ENCODE data around the gene DUSP22.

Gene DUSP22

DNA sequence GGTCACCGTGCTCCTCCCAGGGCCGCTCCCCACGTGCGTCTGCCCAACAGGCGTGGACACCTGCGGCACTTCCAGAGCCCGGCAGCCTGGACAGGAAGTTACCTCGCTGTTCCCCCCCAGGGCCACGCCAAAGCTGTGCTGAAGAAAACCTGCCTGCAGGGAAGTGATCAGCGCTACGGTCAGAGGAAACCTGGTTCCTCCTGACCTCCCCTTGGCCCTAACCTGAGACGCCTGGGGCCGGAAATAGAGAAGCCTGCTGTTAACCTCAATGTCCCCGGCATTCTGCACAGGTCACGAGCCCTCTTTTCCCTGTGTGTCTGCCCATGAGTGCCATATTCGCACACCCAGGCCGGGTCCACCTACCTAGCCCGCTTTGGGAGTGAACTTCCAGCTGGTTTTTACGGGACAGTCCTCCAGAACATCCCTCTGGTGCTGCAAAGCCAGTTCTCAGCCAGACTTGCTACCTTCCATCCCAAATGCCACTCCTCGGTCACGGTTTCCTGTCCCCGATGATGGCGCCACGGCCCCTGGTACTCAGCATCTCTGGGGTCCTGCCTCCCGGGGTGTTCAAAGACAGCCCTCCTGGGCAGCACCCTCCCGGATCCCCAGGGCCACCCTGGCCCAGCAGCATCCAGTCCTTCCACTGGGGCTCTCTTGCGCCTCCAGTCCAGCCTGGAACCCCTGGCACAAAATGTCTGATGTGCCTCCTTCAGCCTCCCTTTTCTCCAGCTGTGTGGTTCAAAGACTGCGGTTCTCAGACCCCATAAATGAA, 87.3 kb downstream of the DUSP22 start:
- DNase-seq (ENCODE audit: low read depth in 2 of 2), result no peak

DNA sequence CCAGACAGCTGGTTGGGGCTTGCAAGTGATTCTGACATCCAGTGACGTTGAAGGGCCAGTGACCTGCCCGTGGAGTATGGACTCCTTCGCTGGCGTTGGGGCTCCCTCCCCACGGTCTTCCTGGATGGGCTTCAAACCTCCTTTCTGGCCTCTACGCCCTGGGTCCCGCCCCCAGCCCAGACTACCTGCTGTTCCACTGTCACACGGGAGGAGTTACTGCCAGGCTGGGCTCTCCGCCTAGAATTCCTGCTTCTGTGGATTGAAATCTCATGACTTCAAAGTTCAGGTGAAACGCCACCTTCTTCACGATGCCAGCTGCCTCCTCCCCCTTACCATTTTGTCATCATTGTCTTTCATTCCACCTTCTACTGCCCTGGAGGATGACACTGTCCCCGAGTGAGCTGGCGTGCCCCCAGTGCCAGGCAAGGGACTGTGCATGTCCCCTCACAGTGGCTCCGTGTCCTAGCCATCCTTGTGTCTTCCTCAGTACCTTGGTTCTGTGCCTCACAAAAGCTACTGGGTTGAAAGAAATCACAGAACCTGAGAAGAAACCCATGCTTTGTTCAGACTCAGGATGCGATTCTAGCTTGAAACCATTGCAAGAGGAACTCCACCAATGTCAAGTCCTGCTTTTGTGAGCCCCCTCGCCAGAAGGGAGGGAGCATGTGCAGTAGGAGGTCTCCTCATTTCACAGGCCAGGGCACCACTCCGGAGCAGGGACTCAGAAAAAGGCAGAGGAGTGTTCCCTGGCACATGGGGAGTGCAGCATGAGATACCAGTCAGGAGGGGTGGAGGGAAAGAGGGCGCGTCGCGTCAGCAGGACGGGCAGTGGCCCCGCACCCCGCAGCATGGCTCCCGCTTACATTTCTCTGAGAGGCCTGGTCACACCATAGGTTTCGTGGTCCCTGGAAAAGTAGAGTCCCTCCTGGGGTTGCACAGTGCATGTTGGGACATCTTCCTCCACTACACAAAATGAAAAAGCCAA, 88.2 kb downstream of the DUSP22 start:
- no peak for DNase-seq (ENCODE audit: low read depth in 2 of 2)

GRCh38 chr6:381742-382461, 89.6 kb downstream of the DUSP22 start:
- no peak for DNase-seq (ENCODE audit: low read depth in 2 of 2)

DNA sequence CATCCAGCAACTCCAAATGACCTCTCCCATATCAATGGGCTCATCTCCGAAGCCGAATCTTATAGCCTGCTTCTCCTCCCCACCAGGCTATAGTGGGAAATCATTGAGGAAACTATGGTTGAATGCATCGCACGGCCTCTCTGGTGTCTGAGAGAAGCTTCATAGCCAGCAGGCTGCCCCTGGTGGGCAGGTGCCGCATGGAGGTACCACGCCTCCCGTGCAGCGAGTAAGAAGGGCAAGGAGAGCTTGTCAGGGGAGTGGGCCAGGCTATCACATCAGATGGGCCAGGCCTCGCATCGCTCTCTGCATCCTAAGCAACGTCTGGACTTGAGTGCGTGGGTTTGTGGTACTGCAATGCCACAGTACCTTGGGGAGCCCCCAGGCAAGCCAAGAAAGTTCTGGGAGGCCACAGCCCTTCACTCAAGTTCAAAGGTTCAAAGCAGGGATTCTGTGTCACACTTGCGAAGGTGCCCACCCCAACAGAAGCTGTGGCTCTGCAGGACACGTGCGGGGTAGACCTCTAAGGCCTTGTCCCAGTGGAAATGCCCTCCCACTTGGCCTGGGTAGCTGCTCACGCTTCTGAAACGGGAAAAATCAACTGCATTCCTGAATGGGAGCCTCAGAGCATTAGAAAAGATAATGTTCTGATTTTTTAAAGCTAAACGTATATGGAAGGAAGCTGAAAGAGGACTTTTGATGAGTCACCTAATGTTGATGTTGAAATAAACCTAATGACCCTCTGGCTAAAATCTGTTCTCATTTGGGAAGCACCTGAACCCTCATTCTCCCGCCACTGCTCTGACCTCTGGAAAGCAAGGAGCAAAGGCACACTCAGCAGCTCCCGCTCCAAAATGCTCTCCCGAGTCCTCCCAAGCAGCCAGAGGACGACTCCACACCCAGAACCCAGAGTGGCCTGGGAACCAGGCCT, 90.9 kb downstream of the DUSP22 start:
- DNase-seq (ENCODE audit: low read depth in 2 of 2), result no peak

DNA sequence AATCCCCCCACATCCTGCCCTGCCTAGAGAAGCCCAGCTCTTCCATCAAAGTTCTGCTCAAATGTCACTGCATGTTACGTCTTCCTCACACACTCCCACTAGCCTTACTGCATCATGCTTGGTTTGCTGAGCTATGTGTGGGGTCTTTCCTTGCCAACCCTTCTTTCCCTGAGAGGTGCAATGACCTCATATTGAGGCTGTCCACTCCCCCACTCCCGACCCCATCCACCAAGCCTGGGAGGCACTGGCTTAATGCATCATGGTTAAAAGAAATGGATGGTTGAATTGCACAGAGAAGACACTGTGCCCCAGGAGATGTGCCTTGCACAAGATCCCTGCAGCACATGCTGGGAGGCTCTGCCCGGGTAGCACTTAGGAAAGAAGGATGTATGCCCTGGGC, 91.6 kb downstream of the DUSP22 start:
- DNase-seq (ENCODE audit: low read depth in 2 of 2), result no peak

DNA sequence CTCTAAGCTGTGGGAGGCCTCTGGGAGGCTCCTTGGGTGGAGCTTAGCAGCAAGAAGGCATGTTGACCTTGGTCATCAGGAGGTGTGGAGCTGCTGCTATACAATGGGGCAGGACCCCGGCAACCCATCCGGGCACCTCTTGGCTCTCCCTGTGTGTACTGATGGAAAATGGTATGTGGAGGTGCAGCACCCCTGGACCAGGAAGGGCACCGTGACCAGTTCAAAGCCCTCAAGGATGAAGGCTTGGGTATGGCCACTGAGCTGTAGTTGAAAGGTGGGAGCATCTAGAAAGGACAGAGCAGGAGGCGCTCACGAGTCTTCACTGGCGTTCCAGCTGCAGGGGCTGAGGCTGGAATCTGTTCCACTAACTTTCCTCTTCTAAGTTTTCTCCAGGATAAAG, 92.6 kb downstream of the DUSP22 start:
- DNase-seq (ENCODE audit: low read depth in 2 of 2), result no peak

GRCh38 chr6:385614-386013, 93.3 kb downstream of the DUSP22 start:
- DNase-seq (ENCODE audit: low read depth in 2 of 2), result no peak

DNA sequence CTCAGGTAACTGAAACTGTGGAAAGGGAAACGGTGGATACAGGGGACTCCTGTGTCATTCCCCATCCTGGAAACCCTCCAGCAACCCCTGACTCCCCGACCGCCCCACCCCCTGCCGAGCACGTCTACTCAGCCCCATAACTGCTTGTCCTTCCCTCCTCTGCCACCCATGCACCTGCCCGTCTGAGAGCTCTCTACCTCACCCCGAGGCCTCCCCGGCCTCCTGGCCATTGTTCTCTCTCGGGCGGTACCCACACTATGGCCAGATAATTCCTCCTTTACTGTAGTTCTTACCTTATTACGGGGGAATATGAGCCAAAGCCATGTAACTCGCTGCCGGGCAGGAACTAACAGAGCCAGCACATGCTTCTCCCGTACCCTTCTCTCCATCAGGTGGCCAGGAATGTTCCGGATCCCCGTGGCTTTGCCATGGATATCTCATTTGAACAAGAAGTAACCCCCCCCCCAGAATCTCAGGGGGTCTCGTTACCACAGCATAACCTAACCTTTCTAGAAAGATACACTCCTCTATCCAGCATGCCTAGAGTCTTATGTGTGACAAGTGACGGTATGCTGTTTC, 94.5 kb downstream of the DUSP22 start:
- no peak for DNase-seq (ENCODE audit: low read depth in 2 of 2)

DNA sequence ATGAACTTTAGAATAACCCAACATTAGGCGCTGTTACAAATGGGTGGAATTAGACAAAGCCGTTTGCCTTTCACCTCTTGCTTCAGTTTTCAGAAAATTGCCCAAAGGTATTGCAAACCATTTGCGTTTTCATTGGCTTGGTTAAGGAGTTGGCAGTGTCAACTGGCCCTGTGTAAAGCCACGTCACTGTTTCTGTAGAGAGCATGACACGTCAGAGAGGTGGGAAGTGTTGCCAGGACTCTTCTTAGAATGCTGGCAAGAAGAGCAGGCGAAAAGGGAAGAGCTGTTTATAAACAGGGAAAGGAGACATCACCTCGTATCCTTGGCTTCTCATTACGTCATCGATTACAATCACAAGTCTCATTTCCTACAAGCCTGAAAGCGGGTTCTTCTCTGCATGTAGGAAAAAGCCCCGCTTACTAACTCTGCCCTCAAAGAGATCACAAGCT, 95.0 kb downstream of the DUSP22 start:
- DNase-seq (ENCODE audit: low read depth in 2 of 2), result no peak

DNA sequence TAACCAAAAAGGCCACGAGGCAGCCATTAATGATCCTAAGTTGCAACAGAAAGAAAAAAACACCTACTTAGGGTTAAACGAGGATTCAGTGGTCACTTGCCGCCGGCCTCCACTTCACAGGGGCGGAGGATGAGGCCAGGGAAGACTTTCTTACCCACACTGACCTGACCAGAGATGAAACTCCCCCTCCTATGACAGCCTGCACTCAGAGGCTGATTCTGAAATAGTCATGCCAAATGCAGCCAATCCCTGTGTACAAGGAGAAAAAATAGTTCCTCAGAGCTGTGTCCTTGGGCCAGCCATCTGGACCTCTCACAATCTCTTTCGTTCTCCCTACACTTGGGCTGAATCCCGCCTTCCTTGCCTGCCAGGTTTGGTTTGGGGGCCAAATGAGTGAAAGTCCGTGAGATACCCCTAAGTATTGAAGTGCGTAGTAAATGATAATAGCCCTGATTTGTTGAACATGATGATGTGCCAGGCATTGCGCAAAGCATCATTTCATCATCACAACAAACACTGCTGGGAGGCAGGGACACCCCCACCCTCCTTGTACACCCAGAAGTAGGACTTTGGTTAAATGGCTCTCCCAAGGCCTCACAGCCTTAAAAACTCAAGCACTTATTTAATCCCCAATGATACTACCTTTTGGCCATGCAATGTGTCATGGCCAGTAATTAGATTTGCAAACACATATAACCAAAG, 96.1 kb downstream of the DUSP22 start:
- DNase-seq (ENCODE audit: low read depth in 2 of 2), result no peak

- no peak for DNase-seq (ENCODE audit: low read depth in 2 of 2)
These were observed 96.9 kb downstream of the DUSP22 start for GRCh38 chr6:389143-389542.

GRCh38 chr6:389622-390021, 97.3 kb downstream of the DUSP22 start:
- no peak for DNase-seq (ENCODE audit: low read depth in 2 of 2)

DNA sequence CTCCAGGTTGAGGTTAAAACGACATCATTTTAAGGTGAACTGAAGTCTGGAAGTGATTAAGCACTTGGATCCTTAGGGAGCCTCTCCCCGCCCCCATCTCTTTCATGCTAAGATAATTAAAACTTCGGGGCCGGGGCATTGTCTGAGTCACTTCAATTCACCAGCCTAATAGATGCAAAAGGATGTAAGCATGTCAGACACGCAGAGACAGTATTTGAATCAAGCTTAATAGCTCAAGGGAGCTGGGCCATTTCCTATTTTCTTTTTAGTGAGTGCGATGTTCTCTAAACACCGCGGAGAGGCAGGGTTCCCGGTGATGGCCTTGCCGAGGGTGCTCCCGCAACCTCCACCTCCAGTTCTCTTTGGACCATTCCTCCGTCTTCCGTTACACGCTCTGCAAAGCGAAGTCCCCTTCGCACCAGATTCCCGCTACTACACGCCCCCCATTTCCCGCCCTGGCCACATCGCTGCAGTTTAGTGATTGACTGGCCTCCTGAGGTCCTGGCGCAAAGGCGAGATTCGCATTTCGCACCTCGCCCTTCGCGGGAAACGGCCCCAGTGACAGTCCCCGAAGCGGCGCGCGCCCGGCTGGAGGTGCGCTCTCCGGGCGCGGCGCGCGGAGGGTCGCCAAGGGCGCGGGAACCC, 98.7 kb downstream of the DUSP22 start:
- no peak for DNase-seq (ENCODE audit: low read depth in 2 of 2)

GRCh38 chr6:391559-392440, 99.5 kb downstream of the DUSP22 start, which contains the start of gene IRF4:
IRF4 (plus strand) TSS chr6:391752; CDS start chr6:393153, 1,401 bp downstream.
- no peak for DNase-seq (ENCODE audit: low read depth in 2 of 2)

DNA sequence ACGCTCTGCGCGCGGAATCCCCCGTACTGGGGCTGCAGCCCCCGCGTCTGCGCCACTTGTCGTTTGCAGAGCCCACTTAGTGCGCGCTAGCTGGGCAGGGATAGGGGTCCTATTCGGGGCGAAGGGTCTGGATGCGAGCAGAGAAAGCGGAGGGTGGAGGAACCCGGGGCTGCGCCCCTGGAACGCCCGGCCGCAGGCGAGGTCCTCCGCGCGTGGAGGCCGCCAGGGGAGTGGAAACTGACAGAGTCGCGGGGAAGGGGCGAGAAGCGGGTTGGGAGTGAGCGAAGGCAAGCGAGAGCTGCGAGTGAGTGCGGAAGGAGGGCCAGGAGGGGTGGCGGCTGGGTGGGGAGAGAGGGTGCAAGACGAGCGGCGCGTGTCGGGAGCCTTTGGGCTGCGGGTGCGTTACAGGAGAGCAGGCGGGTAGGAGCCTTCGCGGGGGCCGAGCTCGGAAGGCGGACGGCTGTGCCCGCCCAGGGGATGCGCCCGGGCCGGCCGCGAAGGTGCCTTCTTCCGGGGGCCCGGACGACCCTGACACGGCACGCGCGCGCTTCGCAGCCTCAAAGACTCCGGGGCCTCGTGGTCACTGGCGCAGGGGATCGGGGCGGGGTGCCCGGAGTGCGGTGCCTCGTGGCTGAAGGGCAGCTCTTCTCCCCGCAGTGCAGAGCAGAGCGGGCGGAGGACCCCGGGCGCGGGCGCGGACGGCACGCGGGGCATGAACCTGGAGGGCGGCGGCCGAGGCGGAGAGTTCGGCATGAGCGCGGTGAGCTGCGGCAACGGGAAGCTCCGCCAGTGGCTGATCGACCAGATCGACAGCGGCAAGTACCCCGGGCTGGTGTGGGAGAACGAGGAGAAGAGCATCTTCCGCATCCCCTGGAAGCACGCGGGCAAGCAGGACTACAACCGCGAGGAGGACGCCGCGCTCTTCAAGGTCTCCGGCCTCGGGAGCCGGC, 100.4 kb downstream of the DUSP22 start:
- no peak for DNase-seq (ENCODE audit: low read depth in 2 of 2)

DNA sequence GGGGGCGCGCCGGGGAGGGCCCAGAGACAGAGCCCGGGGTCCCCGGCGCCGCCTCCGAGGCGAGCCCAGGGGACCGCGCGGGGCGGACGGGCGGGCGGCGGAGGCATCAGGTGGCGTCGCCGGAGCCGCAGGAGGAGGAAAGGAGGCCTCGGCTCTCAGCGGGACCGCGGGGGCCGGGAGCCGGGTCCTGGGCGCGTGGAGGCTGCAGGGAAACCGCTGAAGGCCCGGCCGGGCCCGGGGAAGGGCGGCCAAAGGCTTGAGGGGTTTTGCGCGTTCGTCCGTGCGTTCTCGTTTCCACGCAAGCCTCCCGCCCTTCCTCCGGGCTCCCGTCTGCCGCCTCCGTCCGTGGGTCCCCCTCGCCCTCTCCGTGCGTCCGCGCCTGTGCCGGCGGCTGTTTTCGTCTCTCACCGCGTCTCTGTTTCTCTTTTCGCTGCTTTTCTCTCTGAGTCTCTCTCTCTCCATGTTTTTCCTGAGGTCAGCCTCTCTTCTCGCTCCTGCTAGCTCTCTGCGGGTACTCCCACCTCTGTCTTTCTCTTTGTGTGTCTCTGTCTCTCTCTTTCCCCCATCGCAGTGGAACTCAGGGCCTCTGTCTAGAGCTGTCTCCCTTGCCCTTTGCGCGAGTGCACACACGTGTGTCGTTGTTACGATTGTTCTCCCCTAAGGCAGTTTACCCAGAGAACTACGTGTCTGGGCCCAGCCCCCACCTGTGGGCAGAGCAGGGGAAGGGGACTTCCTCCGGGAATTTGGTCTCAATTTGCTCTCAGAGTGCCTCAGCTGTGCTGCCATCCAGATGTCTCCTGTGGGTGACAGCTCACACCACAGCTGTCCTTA, 101.3 kb downstream of the DUSP22 start:
- no peak for DNase-seq (ENCODE audit: low read depth in 2 of 2)
